H1 (cell line): Measurements from ENCODE around the gene GPATCH2.

Experiments
- EP300 ChIP-seq, 2 experiments: IDR thresholded peaks; 1 replicate in 1 of 2; 2 replicates in 1 of 2; pipeline ENCODE4 v1.6.1; 2011 to 2012; ENCODE audit warnings: low read depth in 2 of 2, low read length in 2 of 2, mild to moderate bottlenecking in 2 of 2, borderline replicate concordance in 1 of 2, inconsistent platforms in 1 of 2, moderate library complexity in 1 of 2
- POLR2A ChIP-seq, 2 experiments: IDR thresholded peaks; 1 replicate in 1 of 2; 2 replicates in 1 of 2; pipeline ENCODE4 v1.6.1; 2011; ENCODE audit warnings: low read depth in 2 of 2, low read length in 2 of 2, mild to moderate bottlenecking in 2 of 2; ENCODE audit errors: control extremely low read depth in 1 of 2
- SIN3A ChIP-seq, 2 experiments: IDR thresholded peaks in 1 of 2; conservative IDR thresholded peaks in 1 of 2; 2 replicates each; pipeline ENCODE4 v1.6.1; 2011 to 2012; ENCODE audit warnings: low read length in 2 of 2, improper control_type of control experiment in 1 of 2, low read depth in 1 of 2, mild to moderate bottlenecking in 1 of 2
- TF ChIP-seq, protein P1 (sequence below): IDR thresholded peaks from 2 replicates; pipeline ENCODE4 v1.6.1; 2012; ENCODE audit warnings: inconsistent platforms

DNA sequence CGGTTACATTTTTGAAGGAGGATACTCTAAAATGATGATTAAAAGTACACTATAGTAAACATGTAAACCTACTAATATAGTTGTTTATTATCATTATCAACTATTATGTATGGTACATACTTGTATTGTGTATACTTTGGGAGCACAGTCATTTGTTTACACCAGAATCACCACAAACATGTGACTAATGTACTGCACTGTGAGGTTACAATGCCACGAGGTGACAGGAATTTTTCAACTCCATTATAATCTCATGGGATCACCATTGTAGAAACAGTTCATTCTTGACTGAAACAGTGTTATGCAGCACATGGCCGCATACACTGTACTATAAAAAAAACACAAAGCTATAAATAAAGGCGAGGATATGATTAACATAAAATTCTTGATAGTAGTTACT is 44.3 kb downstream of the GPATCH2 start:
- TF ChIP-seq POLR2A (IDR thresholded peaks at IDR 0.05; ENCODE audit: control extremely low read depth in 1 of 2, low read depth in 2 of 2, low read length in 2 of 2) = no peak
- TF ChIP-seq, protein P1, sequence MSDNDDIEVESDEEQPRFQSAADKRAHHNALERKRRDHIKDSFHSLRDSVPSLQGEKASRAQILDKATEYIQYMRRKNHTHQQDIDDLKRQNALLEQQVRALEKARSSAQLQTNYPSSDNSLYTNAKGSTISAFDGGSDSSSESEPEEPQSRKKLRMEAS = no peak
- TF ChIP-seq SIN3A (conservative IDR thresholded peaks at IDR 0.05 in 1 of 2, IDR thresholded peaks at IDR 0.05 in 1 of 2; ENCODE audit: low read depth in 1 of 2, low read length in 2 of 2) = no peak
- TF ChIP-seq EP300 (IDR thresholded peaks at IDR 0.05; ENCODE audit: borderline replicate concordance in 1 of 2, low read depth in 2 of 2, low read length in 2 of 2) = no peak
